NCI-H128 (cell line): Measurements from ENCODE around the gene DMKN.

Experiments used
- DNase-seq: peaks from one replicate; lab custom pipeline; 2025; ENCODE audit not compliant: unreplicated experiment; lab: John Stamatoyannopoulos, UW

DMKN gene, protein sequence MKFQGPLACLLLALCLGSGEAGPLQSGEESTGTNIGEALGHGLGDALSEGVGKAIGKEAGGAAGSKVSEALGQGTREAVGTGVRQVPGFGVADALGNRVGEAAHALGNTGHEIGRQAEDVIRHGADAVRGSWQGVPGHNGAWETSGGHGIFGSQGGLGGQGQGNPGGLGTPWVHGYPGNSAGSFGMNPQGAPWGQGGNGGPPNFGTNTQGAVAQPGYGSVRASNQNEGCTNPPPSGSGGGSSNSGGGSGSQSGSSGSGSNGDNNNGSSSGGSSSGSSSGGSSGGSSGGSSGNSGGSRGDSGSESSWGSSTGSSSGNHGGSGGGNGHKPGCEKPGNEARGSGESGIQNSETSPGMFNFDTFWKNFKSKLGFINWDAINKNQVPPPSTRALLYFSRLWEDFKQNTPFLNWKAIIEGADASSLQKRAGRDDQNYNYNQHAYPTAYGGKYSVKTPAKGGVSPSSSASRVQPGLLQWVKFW

DNA sequence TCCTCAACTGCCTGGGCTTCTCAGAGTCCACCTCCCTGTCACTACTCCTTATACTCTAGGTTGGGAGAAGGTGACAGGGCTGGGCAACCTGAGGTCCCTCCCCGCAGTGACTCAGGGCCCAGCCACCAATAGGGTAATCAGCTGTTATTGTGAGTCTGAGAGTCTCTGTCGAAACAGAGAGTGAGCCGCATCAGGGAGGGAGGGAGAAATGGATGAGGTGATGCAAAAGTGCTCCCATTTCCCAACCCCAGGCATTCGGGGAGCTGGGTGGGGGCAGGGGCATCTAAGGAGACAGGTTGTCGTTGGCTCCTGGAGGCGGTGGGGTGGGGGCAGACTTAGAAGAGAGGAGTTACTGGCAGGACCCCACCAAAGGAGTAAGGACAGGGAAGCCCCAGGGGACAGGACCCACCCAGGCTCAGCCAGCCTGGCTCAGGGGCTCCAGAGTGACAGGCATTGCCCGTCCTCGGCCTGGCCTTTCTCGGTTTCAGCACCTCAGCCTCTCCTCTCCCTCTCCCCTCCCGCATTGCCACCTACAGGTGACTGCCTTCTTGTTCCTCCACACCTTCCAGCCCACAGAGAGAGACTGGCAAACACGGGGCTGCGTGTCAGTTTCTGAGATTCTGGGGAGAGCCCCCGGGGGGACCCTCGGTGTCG lies at the start of gene DMKN:
Gene DMKN, minus strand, starts transcription at position 22 of the 654 bp plus-strand sequence. CDS start 174 bp downstream, outside the sequence.
- no peak for DNase-seq

- DNase-seq = no peak
These were observed 49.3 kb upstream of the DMKN start for GRCh38 chr19:35562776-35563175.

DNA sequence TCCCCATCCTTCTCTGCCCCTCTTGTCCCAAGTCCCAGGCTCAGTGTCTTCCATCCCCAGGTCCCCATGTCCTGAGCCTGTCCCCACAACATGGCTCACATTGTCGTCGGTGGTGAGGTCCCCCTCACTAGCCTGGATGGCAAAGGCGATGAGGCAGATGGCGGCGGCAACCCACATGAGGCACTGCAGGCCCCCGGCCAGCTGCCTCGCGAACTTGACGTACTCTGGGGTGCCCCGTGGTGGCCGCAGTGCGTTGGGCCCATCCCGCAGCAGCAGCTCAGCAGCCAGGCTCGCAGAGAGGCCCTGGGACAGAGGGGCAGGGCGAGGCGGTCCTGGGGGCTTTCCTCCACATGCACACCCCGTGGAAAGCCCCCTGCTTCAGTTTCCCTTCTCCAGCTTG lies 48.9 kb upstream of the DMKN start:
- DNase-seq = no peak

GRCh38 chr19:35561436-35561835 lies 48.0 kb upstream of the DMKN start:
- no peak for DNase-seq

DNA sequence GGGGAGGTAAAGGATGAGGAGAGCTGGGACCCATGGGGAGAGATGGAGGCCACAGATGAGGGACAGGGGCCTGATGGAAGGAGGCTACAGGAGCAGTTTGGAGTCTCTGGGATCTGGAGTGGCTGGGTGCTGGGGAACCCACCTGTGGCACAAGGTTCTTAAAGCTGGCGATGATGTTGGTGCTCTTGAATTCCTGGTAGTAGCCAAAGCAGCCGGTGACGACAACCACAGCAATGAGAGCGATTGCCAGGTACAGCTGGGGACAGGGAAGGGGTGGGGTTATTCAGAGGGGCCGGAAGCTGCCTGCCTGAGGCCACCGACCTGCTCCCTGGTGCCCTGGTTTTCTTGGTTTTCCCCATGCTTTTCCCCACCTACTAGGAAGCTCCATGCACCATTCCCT lies 47.2 kb upstream of the DMKN start:
- DNase-seq = no peak

DNA sequence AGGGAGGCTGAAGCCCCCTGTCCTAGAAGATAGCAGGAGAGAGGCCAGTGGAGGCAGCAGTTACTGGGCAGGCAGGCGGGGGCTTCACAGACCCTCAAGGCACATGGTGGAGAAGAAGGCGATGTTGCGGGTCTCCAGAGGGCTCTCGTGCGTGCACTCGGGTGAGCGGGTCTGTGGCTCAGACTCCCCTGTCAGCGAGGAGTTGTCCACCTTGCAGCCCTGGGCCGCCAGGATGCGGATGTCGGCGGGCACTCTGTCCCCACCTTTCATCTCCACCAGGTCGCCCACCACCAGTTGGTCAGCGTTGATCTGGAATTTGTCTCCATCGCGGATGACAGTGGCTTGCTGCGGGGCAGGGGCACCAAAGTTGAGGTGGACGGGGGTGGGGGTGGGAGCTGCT lies 46.8 kb upstream of the DMKN start:
- DNase-seq = no peak

DNA sequence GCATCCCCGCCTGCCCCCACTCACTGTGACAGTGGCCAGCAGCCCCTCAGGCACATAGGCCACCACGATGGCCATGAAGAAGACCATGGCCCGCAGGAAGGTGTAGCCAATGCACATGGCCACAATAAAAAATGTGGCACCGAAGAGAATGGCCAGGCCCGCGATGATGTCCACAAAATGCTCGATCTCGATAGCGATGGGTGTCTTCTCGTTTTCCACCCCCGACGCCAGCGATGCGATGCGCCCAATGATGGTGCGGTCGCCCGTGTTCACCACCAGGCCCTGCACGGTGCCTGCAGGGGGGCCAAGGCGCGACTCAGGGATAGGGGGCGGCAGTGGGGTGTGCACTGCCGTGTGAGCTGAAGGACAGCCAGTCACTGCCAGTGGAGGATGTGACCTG lies 46.3 kb upstream of the DMKN start:
- no peak for DNase-seq

- DNase-seq = no peak
These were observed 45.8 kb upstream of the DMKN start for GRCh38 chr19:35559281-35559659.

DNA sequence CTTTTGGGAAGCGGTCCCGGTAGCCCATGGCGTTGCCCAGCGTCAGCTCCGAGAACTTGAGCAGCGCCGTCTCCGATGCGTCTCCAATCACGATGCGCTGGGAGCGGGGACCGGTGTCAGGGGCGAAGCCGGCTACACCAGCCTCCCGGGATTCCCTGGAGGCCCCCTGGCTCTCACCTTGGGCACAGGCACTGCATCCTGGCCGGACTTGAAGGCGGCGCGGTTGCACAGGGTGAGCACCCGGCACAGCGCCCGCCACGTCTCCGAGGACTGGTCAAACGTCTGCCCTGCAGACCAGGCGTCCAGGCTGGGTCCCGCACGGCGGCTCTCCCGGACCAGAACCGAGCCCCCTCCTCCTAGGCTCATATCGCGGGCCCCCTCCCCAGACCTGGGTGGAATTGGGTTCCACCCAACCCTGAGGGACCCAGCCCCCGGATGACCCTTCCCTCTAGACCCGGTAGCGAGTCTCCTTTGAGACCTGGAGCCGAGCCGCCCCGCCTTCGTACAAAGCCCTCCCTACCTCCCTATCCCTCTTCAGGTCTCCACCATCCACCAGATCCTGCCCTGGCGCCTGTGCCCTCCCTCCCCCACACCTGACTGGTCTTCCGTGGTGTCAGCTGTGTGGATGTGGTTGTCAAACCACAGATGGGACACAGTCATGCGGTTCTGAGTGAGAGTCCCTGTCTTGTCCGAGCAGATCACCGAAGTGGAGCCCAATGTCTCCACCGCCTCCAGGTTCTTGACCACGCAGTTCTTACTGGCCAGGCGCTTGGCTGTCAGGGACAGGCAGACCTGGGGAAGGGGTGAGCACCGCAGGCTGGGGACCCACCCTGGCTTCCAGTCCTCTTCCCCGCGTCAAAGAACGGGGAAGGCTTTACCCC lies 45.2 kb upstream of the DMKN start:
- no peak for DNase-seq

DNA sequence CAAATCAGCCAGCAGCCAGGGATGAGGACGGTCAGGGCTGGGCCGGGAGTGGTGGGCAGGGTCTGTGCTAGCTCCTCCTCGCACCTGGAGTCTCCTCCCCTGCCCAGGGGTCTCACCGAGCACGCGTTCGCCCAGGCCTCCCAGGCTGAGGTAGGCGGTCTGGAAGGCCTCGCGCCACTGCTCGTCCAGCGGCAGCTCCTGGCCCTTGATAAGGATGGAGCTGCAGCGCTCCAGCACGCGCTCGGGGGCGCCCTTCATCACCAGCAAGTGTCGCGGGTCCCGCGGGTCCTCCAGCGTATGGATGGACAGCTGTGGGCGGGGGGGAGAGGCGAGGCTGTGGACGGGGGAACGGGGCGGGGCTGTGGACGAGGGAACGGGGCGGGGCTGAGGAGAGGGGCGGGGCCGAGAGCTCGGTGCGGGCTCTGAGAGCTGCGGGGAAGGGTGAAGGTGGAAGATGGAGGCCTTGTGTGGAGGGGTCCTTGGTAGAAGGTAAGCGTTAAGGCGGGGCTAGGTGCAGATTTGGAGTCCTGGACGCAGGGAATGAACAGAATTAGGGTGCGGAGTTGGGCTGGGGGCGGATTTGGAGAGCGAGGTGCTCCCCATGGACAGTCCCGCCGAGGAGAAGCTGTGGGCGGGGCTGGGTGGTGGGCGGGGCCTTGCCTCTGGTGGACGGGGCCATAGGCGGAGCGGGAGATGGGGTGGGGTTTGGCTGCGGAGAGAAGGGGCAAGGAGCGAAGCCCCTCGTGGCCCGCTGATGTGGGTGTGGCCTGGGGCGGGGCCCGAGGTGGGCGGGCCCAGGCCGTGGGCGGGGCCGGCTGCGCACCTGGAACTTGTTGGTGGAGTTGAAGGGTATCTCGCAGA lies 44.3 kb upstream of the DMKN start:
- no peak for DNase-seq

GRCh38 chr19:35556846-35557538 lies 43.5 kb upstream of the DMKN start:
- no peak for DNase-seq

GRCh38 chr19:35556025-35556590 lies 42.7 kb upstream of the DMKN start:
- DNase-seq = no peak

DNA sequence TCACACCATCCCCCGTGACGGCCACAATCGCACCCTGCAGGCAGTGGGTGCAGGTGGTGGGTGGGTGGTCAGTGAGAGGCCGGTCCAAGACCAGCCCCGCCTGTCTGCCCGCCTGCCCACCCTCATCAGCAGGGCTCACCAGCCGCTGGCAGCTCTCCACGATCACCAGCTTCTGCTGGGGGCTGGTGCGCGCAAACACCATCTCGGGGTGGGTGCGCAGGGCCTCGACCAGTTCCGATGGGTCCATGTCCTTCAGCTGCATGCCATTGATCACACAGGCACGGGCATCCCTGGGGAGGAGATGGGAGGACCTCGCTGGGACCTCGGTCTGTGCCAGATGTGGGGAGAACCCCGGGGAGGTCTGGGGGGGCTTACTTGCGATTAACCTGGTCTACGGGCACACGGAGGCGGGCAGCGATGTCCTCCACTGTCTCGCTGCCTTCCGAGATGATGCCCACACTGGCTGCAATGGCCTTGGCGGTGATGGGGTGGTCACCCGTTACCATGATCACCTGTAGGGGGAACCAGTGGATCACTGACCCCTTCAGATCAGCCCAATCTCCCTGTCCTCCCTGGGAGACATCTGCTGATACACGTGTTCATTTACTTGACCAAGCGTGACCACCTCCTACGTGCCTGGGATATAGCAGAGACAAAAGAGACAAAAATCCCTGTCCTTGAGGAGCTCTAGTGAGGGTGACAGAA lies 42.0 kb upstream of the DMKN start:
- no peak for DNase-seq

- DNase-seq = no peak
These were observed 40.6 kb upstream of the DMKN start for GRCh38 chr19:35554076-35554475.

DNA sequence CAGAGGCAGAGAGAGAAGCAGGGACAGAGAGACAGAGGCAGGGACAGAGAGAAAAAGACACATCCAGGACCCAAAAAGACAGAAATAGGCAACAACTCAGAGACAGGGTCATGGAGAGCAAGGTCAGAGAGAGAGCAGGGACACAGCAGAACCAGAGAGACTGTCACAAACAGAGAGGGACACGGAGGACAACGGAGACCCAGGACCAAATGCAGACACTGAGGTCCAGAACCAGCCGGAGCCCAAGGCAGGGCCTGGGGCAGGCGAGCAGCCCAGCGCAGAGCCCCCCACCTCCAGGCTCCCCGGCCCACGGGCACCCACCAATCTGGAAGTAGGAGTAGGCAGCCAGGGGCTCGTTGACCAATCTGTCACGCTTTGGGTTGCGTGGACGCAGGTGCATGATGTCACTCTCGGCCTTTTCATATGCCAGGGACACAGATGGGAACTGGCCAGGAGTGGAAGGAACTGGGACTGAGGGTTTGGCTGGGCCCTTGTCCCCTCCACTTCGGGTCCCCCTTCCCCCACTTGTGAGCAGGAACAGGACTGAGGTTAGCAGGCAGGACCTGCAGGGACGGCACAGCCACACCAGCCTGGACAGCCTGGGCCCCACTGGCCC lies 40.0 kb upstream of the DMKN start:
- no peak for DNase-seq

- no peak for DNase-seq
These were observed 39.3 kb upstream of the DMKN start for GRCh38 chr19:35552534-35553384.

- DNase-seq = no peak
These were observed 37.8 kb upstream of the DMKN start for GRCh38 chr19:35551091-35551810.
